Fibroblast of peridontal ligament (primary cell): Measurements from ENCODE around the gene FHAD1.
"Not testable (repeated sequence)": the region's sequence is repeated elsewhere in the genome, so short reads cannot be mapped to it uniquely, and the experiment has no call there.

ENCODE experiments used
- DNase-seq: peaks from one replicate; pipeline ENCODE4 v3.0.0-alpha.2; 2010; ENCODE audit errors: extremely low read depth

Gene FHAD1

GRCh38 chr1:15305468-15305770 lies 58.4 kb downstream of the FHAD1 start:
- peak; percentile 79 for DNase-seq

GRCh38 chr1:15306352-15306751 lies 59.3 kb downstream of the FHAD1 start:
- not testable (repeated sequence) for DNase-seq

DNA sequence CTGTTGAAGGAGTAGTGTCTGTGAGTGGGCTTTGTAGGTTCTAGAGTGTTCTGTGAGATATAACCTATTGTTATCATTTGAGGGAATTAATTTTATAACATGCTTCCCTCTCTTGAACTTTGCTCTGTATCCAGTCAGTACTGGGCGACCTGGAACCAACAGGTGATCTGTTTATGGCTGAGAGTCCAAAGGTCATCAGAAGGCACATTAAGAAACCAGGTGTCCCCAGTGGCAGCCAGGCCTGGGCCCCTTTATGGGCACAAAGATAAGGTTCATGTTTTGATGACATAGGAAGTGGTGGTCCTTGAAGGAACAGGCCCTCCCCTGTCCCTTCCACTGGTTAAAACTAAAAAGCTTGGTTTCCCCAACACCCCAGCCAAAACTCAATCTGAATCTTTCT lies 61.1 kb downstream of the FHAD1 start:
- no peak for DNase-seq

DNA sequence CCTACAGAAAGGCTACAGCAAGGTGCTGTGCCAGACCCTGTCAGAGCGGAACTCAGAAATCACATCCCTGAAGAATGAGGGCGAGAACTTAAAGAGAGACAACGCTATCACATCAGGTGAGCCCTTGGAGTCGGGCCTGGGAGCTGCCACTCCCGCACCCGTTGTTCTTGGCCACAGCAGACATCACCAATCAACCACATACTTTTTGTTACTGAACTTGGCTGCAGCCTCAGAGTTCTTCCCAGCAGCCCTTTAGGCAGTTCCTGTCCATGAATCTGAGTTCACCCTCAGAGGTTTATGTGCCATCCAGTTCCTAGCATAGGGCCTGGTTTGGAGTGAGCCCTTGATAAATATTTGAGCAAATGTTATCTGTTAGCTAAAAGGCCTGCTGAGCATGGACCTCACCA lies 61.6 kb downstream of the FHAD1 start:
- DNase-seq = no peak

- DNase-seq = no peak
These were observed 62.7 kb downstream of the FHAD1 start for GRCh38 chr1:15309687-15310086.

DNA sequence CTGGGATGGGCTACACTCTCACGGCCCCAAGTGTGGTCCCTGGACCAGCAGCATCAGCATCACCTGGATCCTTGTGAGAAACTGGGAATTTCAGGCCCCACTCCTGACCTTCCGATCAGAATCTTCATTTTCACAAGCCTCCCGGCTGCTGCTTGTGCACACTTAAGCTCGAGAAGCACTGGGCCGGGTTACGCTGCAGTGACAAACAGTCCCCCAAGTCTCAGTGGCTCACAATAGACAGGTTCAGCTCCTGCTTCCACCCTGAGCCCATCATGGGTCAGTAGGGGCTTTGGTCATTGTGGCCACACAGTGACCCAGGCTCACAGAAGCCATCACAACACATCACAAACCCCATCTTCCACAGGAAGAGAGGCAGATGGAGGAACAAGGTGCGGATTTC lies 63.5 kb downstream of the FHAD1 start:
- no peak for DNase-seq

DNA sequence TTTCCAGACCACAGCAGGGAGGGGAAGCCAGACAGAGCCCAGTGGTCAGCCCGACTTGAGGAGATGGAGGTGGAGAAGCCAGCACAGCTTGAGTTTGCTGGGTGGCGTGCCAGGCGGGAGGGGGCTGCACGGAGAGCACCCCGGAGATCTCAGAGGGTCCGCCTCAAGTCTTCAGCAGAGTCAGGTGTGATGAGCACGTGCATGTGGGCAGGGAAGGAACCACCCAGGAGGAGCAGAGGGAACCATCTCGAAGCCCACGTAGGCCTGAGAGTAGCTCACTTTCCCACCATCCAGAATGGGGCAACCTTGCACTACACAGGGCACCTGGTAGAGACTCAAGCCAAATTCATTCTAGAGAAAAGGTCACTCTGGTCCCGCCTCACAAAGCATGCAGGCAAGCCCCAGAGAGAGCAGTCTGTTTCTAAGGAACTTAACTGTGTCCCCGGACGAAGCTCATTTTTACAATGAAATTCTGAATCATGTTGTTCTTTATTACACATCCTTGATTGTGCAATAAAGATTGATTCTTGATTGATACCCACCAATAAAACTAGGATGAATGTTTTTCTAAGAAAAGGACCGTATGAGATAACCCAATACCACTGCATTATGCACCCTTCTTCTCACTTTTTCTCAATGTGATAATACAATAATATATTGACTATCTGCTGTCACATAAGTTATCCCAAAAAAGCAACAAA lies 64.2 kb downstream of the FHAD1 start:
- DNase-seq = no peak

DNA sequence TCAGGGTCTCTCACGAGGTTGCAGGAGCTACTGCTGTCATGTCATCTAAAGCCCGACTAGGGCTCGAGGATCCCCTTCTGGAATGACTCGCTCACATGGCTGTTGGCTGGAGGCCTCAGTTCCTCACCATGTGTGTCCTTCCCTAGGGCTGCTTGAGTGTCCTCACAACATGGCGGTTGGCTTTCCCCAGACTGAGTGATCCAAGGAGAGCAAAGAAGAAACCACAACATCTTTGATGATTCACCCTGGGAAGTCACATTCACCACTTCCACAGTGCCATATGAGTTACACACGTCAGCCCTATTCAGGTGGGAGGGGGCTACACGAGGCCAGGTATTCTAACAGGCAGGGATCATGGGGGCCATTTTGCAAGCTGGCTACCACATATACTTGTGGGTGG lies 64.9 kb downstream of the FHAD1 start:
- no peak for DNase-seq

- no peak for DNase-seq
These were observed 65.8 kb downstream of the FHAD1 start for GRCh38 chr1:15312626-15313411.

- no peak for DNase-seq
These were observed 67.6 kb downstream of the FHAD1 start for GRCh38 chr1:15314328-15315281.

- no peak for DNase-seq
These were observed 68.8 kb downstream of the FHAD1 start for GRCh38 chr1:15315815-15316214.

DNA sequence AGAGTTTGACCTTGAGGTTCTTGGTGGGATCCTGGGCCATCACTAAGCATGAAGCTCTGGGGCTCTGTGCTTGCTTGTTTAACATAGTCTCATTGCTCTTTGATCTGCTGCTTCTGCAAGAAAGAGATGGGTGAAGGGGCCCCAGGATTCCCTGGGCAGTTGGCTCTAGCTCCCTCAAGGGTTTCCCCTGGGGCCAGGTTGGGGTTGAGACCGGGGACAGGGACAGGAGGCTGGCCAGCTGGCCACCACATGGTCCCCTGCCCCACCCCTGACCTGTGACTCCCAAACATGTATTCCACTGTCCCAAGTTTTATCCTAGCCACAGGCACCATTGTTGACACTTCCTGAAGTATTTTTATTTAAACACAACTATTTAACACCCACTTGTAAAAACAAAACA lies 69.5 kb downstream of the FHAD1 start:
- DNase-seq = no peak

DNA sequence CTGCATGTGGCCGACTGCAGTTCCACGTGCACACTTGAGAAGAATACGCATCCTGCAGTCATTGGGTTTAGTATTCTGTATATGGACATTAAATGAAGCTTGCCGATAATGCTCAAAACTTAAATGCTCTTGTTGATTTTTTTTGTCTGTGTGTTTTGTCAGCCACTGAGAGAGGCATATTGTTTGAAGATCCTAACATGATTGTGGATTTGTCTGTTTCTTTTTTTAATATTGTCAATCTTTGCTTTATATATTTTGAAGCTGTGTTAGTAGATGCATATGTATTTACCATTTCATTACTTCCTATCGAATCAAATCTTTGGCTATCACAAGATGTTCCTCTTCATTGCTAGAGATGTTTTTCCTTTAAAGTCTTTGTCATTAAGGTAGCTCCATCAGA lies 73.2 kb downstream of the FHAD1 start:
- DNase-seq = no peak

DNA sequence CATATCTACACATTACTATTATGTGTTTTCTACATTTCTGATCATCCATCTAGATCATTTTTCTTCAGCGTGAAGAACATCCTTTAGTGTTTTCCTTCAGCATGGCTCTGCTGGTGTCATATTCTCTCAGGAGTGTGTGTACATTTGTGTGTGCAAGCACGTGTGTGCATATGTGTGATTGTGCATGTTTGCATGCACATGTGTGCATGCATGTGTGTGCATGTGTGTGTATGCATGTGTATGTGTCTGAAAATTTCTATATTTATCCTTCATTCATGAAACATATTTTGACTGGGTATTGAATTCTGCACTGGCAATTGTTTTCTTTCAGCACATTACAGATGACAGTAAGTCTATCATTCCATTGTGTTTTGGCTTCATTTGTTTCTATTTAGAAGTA lies 74.6 kb downstream of the FHAD1 start:
- no peak for DNase-seq

GRCh38 chr1:15322648-15323350 lies 75.8 kb downstream of the FHAD1 start:
- DNase-seq = no peak

DNA sequence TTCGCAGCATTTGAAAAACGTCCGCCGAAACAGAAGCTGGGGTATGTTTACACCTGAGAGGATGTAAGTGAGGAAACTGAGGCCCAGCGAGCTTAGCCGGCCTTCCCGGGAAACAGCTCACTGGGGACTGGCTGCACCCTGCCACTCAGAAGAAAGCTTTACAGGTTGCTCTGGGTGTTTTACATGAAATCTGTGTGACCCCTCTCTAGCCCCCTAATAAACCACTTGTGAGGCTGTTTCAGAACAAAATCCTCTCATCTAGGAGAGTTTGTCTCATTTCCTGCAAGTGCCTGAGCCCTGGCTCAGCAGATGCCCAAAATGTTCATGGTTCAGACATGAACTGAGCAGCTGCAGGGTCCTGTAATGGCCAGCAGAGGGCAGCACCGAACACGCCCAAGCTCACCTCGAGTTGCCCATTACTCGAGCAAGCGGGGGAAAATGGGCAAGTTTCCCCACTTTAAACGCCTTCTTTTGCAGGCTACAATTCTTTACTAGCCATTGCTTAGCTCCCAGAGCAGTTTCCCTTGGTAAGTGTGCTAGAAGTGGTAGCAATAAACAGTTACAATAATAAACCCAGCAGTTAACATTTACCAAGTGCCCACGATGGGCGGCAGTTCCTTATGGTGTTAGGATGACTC lies 76.4 kb downstream of the FHAD1 start:
- DNase-seq = peak; percentile 87

DNA sequence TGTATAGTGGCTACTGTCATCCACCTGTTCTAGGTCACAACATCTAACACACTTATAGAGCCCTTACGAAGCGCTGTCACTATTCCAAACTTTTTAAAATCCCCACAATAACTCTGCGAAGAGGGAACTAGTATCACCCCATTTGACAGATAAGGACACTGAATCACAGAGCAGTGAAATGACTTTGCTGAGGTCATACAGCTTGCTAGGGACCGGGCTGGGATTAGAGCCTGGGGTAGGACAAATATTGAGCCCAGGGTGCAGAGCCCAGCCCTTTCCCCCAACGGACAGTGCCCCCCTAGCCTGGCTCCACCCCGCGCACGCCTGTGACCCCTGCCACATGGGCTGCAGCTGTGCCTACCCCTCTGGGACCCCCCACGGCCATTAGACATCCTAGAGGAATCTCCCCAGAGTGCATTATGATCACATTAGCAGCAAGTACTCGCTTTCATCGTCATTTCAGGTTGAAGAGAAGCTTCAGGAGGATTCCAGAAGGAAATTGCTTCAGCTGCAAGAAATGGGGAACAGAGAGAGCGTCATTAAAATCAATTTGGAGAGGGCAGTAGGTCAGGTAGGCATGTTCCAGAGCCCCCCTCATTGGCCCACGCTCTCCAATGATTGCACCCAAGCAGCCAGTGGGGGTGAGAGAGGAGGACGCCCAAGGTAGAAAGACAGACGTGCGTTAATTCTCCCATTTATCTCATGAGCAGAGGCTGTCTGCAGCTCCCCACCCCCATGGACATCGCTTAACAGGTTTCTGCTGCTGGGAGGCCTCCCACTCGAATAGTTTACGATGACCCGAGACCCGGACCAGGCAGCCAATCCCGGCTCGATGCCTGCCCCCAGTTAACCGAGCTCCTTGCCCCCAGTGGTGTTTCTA lies 77.2 kb downstream of the FHAD1 start:
- no peak for DNase-seq

DNA sequence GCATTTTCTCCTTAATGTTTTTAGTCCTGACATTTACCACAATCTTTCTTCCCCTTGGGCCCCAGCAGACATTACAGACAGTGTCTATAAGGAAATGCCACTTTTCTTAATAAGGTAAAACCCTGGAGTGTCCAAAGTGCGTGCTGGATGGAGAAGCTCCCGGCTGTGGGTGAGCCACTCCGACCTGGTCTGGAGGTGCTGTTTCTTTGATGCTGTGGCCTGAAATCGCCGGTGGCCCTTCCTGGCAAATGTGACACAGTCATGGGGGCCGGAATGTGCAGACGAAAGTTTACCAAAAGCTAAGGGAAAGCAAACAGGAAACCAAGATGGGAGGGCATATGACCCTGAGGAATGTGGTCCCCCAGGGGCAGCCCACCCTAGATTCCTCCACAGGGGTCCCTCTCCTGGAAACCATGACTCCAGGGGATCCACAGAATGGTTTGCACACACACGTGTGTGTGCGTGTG lies 77.9 kb downstream of the FHAD1 start:
- no peak for DNase-seq

- no peak for DNase-seq
These were observed 78.5 kb downstream of the FHAD1 start for GRCh38 chr1:15325375-15326085.
